GM21825 (cell line): ENCODE measurements around the gene CYP2S1.
"Not testable (repeated sequence)": the region's sequence is repeated elsewhere in the genome, so short reads cannot be mapped to it uniquely, and the experiment has no call there.

Source experiments
- ATAC-seq: cut with Tn5 transposase; IDR thresholded peaks from one replicate; pipeline ENCODE4 v1.9.1; 2021; ENCODE audit warnings: mild to moderate bottlenecking, moderate library complexity; ENCODE audit not compliant: unreplicated experiment

The CYP2S1 gene

DNA sequence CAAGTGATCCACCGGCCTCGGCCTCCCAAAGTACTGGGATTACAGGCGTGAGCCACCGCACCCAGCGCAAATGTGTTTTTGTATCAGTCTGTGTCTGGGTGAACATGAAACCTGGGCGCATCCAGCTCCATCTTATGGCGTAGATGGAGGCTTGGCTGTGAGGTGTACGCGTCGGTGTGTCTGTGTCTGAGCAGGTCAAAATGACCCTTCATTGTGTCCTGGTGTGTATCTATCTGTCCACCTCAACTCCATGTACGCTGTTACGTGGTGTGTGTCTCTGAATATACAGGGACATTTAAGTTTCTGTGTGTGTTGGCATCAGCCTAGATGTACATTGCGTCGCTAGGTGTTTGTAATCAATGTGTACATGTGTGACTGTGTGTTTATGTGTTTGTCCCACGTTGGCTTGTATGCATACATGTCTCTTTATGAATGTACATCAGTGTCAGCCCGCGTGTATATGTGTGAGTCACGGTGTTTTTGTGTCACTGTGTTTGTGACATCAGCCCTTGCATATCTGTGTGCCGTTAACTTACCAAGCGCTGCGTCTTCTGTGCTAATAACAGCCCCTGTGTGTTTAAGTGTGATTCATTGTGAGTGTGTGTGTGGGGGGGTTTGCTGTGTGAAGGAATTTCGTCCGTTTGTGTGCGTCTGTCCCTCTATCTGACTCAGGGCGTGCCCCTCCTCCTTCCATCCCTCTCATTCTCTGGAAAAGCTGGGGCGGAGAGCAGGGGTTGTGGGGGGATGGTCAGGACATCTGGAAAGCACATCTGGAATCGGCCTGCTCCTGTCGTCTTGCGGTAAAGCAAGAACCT is 32.4 kb downstream of the CYP2S1 start:
- ATAC-seq = no peak

DNA sequence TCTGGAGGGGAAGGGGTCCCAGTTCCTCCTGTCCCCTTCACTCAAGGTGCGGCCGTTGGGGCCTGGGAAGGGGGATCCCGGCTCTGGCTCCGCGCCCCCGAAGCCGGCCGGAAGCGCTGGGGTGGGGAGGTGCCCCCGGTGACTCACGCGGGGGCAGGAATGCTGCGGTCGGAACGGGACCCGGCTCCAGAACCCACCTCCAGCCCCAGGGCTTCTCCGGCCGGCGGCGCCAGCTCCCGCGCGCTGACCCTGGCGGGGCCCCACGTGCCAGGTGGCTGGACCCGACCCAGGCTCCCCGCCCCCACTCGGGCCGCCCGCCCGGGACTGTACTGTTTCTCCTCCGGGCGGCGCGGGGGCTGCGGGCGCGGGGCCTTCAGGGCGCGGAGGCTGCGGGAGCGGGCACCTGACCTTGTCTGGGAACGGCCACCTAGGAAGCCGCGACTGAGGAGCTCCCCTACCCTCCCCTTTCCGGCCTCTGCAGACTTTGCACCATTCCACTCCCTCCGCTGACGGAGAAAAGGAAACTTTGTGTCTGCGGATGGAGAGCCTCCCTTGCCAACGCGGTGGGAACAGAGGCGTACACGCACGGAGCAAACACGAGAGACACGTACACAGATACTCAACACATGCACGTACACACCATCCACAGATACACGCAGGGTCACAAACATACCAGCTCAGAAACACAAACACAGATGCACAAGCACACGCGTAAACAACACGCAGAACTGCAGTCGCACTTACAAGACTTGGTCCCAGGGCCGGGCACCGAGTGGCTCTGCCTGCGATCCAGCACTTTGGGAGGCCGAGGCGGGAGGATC is 33.2 kb downstream of the CYP2S1 start:
- ATAC-seq = no peak

GRCh38 chr19:41226874-41227390 is 33.9 kb downstream of the CYP2S1 start:
- ATAC-seq = no peak

- ATAC-seq = no peak
These were observed 35.5 kb downstream of the CYP2S1 start for GRCh38 chr19:41228486-41228885.

DNA sequence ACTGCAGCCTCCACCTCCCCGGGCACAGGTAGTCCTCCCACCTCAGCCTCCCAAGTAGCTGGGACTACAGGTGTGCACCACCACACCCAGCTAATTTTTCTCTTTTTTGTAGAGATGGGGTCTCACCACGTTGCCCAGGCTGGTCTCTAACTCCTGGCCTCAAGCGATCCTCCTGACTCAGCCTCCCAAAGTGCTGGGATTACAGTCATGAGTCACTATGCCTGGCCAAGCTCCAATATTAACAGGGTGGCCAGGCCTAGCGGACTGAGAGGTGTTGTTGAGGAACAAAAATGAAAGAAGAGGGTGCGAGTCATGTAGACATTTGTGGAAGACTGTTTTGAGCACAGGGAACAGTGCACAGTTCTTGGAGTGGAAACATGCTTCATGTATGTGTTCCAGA is 36.3 kb downstream of the CYP2S1 start:
- ATAC-seq = not testable (repeated sequence)

GRCh38 chr19:41230067-41230857 is 37.2 kb downstream of the CYP2S1 start:
- no peak for ATAC-seq

GRCh38 chr19:41232686-41233085 is 39.7 kb downstream of the CYP2S1 start:
- ATAC-seq = no peak

- no peak for ATAC-seq
These were observed 40.8 kb downstream of the CYP2S1 start for GRCh38 chr19:41233748-41234240.

GRCh38 chr19:41234512-41235168 is 41.6 kb downstream of the CYP2S1 start:
- ATAC-seq = no peak

DNA sequence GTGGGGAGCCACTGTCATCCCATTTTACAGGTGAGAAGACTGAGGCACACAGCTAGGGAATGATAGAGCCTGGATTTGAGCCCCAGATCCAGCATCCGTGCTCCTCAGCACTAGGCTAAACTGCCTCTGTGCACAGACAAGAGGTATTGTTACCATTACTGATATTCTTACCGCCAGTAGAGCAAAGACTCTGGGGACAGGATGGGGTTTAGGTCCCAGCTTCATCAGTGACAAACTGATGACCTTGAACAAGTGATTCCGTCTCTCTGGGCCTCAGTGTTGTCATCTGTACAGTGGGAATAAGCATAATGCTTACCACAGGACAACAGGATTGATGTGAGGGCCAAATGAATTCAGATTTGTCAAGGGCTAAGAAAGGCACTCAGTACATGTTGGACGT is 42.5 kb downstream of the CYP2S1 start:
- ATAC-seq = no peak

GRCh38 chr19:41238244-41238643 is 45.2 kb downstream of the CYP2S1 start:
- ATAC-seq = no peak

DNA sequence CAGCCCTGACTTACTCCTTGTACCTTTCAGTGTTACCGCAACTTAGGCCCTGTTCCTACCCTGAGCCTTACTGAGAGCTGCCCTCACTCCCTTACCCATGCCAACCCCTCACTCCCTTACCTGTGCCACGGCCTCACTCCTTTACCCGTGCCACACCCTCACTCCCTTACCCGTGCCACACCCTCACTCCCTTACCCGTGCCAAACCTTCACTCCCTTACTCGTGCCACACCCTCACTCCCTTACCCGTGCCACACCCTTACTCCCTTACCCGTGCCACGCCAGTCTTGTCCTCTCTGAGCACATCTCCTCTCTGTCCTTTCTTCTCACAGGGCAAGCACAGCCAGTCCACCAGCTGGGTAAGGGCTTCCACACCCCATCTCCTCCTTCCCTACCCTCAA is 46.3 kb downstream of the CYP2S1 start:
- no peak for ATAC-seq

DNA sequence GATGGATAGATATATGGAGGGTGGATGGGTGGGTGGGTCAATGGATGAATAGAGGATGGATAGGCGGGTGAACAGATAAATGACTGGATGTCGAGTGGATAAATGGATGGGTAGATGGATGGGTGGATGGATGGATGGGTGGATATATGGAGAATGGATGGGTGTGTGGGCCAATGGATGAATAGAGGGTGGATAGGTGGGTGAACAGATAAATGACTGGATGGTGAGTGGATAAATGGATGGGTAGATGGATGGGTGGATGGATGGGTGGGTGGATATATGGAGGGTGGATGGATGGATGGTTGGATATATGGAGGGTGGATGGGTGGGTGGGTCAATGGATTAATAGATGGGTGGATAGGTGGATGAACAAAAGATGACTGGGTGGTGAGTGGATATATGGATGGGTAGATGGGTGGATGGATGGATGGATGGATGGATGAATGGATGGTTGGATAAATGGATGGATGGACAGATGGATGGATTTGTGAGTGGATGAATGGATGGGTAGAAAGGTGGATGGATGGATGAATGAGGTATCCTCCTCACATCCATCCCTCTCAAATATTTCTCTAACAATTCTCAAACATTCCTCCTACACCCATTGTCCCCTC is 47.0 kb downstream of the CYP2S1 start:
- ATAC-seq = no peak

- ATAC-seq = no peak
These were observed 48.8 kb downstream of the CYP2S1 start for GRCh38 chr19:41241859-41242258.

GRCh38 chr19:41244117-41244516 is 51.1 kb downstream of the CYP2S1 start:
- no peak for ATAC-seq

DNA sequence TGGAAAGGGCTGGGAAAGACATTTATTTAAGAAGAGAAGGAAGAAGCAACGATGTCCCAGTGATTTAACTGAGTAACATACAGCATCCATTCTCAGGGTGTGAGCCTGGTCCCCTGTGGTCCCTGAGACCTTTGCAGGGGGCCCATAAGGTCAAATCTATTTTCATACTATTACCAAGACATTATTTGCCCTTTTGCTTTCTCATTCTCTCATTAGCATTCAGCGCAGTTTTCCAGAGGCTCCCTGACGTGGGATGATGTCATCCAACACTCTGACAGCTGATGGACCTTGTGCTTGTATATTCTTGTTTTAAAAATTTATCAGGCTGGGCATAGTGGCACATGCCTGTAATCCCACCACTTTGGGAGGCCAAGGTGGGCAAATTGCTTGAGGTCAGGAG is 52.8 kb downstream of the CYP2S1 start:
- ATAC-seq = no peak

DNA sequence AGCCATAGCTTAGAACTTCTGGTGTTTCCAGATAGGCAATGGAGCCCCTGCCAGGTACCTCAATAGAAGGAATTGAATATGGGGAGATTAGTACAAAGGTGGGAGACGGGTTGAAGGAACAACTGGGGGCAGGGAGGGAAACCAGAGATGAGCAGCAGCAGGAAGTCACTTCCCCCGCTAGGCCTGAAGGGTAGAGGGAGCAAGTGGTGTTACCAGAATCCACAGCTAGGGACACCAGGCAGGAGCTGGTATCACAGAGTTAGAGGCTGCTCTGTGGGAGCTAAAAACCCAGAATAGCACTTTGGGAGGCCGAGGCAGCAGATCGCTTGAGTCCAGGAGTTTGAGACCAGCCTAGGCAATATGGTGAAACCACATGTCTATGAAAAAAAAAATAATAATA is 55.9 kb downstream of the CYP2S1 start:
- ATAC-seq = no peak

- no peak for ATAC-seq
These were observed 56.8 kb downstream of the CYP2S1 start for GRCh38 chr19:41249707-41250423.

DNA sequence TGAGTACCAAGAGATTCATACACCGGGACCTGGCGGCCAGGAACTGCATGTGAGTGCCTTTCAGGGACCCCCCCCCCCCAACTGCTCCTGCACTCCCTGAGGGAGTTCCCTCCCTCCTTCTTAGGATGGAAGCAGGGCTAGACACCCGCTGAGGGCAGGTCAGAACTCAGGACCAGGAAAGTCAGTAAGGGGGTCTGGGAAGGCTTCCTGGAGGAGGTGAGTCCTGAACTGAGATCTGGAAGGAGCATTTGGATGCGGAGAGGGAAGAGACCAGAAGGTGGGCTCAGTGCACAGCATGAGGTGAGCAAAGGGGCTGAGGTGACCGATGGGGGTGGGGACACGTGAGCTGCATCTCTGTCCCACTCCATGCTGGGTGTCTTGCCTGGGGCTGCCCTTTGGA is 60.6 kb downstream of the CYP2S1 start:
- ATAC-seq = no peak
